Measurements from ENCODE around the gene ANKDD1A. TPM values are rescaled to one million over a fixed set of nuclear protein-coding genes. Genes with fewer than 3 reads are reported as not detected.

The ANKDD1A gene
- polyA plus RNA-seq, 1 experiment = 4.9 TPM

DNA sequence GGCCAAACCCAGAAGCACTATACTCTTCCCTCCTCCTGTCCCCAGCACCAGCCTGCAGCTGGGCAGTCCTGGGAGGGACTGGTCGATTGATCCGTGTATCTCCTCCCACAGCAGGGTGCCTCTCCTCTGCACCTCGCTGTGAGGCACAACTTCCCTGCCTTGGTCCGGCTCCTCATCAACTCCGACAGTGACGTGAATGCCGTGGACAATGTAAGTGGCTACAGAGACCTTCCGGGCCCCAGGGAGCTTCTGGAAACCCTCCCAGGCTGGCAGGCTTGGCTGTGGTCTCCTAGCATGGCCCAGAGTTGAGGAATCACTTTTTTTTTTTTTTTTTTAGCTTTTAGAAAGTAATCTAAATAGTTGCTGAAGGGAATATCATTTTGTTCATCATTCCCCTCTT, 30.7 kb downstream of the ANKDD1A start:
- no peaks in the 10 kb centered on the region for H3K27me3 ChIP-seq (ENCODE audit: control insufficient read depth, insufficient read depth, low read length)
- CTCF ChIA-PET = interaction anchor here (0.5 to 0.9 kb wide), 2 partner anchors 13 to 35 kb away, joined by 3 read pairs; no protein-coding TSS in a partner anchor
- POLR2A ChIA-PET = no interaction called here
- H3K4me3 ChIP-seq (ENCODE audit: low read depth, low read length) = no peak overlapping the region
- TF ChIP-seq, protein P1, sequence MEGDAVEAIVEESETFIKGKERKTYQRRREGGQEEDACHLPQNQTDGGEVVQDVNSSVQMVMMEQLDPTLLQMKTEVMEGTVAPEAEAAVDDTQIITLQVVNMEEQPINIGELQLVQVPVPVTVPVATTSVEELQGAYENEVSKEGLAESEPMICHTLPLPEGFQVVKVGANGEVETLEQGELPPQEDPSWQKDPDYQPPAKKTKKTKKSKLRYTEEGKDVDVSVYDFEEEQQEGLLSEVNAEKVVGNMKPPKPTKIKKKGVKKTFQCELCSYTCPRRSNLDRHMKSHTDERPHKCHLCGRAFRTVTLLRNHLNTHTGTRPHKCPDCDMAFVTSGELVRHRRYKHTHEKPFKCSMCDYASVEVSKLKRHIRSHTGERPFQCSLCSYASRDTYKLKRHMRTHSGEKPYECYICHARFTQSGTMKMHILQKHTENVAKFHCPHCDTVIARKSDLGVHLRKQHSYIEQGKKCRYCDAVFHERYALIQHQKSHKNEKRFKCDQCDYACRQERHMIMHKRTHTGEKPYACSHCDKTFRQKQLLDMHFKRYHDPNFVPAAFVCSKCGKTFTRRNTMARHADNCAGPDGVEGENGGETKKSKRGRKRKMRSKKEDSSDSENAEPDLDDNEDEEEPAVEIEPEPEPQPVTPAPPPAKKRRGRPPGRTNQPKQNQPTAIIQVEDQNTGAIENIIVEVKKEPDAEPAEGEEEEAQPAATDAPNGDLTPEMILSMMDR (IDR thresholded peaks at IDR 0.05; ENCODE audit: insufficient read depth, low read depth, low read length) = no peak
- no peak for DNase-seq (ENCODE audit: low read depth)
- H3K36me3 ChIP-seq (ENCODE audit: control insufficient read depth, insufficient read depth, low read length) = no peaks in the 10 kb centered on the region

DNA sequence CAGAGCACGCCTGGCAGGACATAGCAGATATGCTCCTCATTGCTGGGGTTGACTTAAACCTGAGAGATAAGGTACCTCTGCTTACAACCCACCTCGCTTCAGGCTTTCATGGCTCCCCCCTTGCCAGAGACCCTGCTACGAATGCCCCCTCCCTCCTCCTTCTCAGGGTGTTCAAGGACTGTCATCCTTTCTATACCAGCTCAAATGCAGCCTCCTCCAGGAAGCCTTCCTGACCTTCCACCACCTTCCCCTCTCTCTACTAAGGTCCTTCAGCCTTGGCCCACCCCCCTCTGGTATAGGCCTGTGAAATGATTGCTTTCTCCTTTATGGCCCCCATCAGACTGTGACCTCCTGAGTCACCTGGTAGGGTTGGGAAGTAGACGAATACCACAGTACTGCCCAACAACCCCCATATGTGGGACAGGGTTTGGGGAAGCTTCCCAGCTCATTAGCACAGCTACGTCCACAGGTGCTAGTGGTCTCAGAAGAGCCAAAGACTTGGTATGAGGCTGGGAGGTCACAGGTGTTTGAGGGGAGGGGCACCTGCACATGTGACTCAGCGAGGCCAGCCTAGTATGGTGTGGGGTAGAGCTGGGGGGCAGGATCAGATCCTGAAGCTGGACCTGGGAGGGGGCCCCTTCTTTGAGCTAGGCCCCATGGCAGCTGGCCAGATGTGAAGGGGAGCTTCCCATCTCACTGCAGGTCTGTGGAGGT, 32.0 kb downstream of the ANKDD1A start:
- Histone ChIP-seq H3K27me3 (ENCODE audit: control insufficient read depth, insufficient read depth, low read length) (no peaks in the 10 kb centered on the region), H3K36me3 (ENCODE audit: control insufficient read depth, insufficient read depth, low read length) (no peaks in the 10 kb centered on the region), H3K4me3 (ENCODE audit: low read depth, low read length) (no peak overlapping the region)
- TF ChIP-seq, protein P1 (IDR thresholded peaks at IDR 0.05; ENCODE audit: insufficient read depth, low read depth, low read length) = no peak
- DNase-seq (ENCODE audit: low read depth) = no peak
- CTCF ChIA-PET = interaction anchor here (0.9 kb wide), 1 partner anchor 14 kb away, joined by 3 read pairs; no protein-coding TSS in a partner anchor
- POLR2A ChIA-PET = no interaction called here

- TF ChIP-seq, protein P1 (IDR thresholded peaks at IDR 0.05; ENCODE audit: insufficient read depth, low read depth, low read length) = no peak
- DNase-seq (ENCODE audit: low read depth) = no peak
- Histone ChIP-seq H3K36me3 (ENCODE audit: control insufficient read depth, insufficient read depth, low read length) (no peaks in the 10 kb centered on the region), H3K4me3 (ENCODE audit: low read depth, low read length) (no peak overlapping the region), H3K27me3 (ENCODE audit: control insufficient read depth, insufficient read depth, low read length) (no peaks in the 10 kb centered on the region)
- CTCF ChIA-PET = no interaction called here
- POLR2A ChIA-PET = no interaction called here
Measured at GRCh38 chr15:64944961-64945360, 33.3 kb downstream of the ANKDD1A start.

- Histone ChIP-seq H3K4me3 (ENCODE audit: low read depth, low read length) (no peak overlapping the region), H3K27me3 (ENCODE audit: control insufficient read depth, insufficient read depth, low read length) (no peaks in the 10 kb centered on the region), H3K36me3 (ENCODE audit: control insufficient read depth, insufficient read depth, low read length) (no peaks in the 10 kb centered on the region)
- ChIA-PET POLR2A (no interaction called here), CTCF (interaction anchor here (0.5 to 1.7 kb wide), 5 partner anchors 14 to 346 kb away, joined by 3 read pairs; no protein-coding TSS in a partner anchor)
- DNase-seq (ENCODE audit: low read depth) = no peak
- TF ChIP-seq, protein P1 (IDR thresholded peaks at IDR 0.05; ENCODE audit: insufficient read depth, low read depth, low read length) = no peak
Measured at GRCh38 chr15:64947211-64947610, 35.5 kb downstream of the ANKDD1A start.

DNA sequence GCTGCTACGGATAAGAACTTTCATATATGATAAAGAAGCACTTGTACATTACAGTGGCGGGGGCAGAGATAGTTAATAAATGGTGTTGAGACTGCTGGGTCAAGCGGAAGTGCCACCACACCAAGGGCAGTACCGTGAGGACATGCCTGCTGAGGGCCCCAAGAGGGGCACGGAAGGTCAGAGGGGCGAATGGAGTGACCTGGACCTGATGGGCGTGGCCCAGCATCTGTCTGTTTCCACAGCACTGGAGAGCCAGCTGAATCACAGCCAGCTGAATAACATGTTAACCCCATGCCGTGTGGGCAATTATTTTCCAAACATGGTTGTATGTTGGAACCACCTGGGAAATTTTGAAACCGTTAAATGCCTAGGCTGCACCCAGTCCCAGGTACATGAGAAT, 37.2 kb downstream of the ANKDD1A start:
- TF ChIP-seq, protein P1 (IDR thresholded peaks at IDR 0.05; ENCODE audit: insufficient read depth, low read depth, low read length) = no peak
- no peak for DNase-seq (ENCODE audit: low read depth)
- Histone ChIP-seq H3K36me3 (ENCODE audit: control insufficient read depth, insufficient read depth, low read length) (no peaks in the 10 kb centered on the region), H3K4me3 (ENCODE audit: low read depth, low read length) (no peak overlapping the region), H3K27me3 (ENCODE audit: control insufficient read depth, insufficient read depth, low read length) (no peaks in the 10 kb centered on the region)
- ChIA-PET POLR2A (no interaction called here), CTCF (no interaction called here)

All from BJ (cell line).